SH-SY5Y (cell line): ENCODE measurements around the gene KLHL35.

Experiments used
- GATA2 ChIP-seq: IDR thresholded peaks from 2 replicates; pipeline ENCODE4 v1.6.1; 2011; ENCODE audit warnings: mild to moderate bottlenecking, low read depth, low read length
- GATA3 ChIP-seq: IDR thresholded peaks from 2 replicates; pipeline ENCODE4 v1.6.1; 2011; ENCODE audit warnings: low read depth, mild to moderate bottlenecking, low read length, moderate library complexity

- no peak for TF ChIP-seq GATA2
- TF ChIP-seq GATA3 = no peak
These were observed 46.0 kb upstream of the KLHL35 start for GRCh38 chr11:75478783-75479596.
